Measurements from ENCODE around the gene AMIGO3.

Gene AMIGO3

GRCh38 chr3:49734752-49735151, 15.3 kb upstream of the AMIGO3 start:
- TF ChIP-seq ZFX (IDR thresholded peaks at IDR 0.05; ENCODE audit: borderline replicate concordance): no peak
- no peak for TF ChIP-seq CTCF (IDR thresholded peaks at IDR 0.05)
- H3K27ac ChIP-seq: no peak overlapping the region

DNA sequence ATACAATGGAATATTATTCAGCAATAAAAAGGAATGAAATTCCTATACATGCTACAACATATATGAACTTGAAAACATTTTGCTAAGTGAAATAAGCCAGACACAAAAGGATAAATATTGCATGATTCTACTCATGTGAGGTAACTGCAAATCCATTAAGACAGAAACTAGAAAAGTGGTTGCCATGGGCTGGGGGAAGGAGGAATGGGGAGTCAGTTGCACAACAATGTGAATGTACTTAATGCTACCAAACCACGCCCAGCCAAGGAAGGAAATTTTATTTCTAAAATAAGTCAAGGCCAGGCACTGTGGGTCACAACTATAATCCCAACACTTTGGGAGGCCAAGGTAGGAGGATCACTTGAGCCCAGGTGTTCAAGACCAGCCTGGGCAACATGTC, 14.1 kb upstream of the AMIGO3 start:
- no peak for TF ChIP-seq CTCF (IDR thresholded peaks at IDR 0.05)
- TF ChIP-seq ZFX (IDR thresholded peaks at IDR 0.05; ENCODE audit: borderline replicate concordance): no peak
- no peak overlapping the region for H3K27ac ChIP-seq

- TF ChIP-seq ZFX (IDR thresholded peaks at IDR 0.05; ENCODE audit: borderline replicate concordance): no peak
- TF ChIP-seq CTCF (IDR thresholded peaks at IDR 0.05): no peak
- H3K27ac ChIP-seq: no peak overlapping the region
These were observed 13.1 kb upstream of the AMIGO3 start for GRCh38 chr3:49732597-49732996.

DNA sequence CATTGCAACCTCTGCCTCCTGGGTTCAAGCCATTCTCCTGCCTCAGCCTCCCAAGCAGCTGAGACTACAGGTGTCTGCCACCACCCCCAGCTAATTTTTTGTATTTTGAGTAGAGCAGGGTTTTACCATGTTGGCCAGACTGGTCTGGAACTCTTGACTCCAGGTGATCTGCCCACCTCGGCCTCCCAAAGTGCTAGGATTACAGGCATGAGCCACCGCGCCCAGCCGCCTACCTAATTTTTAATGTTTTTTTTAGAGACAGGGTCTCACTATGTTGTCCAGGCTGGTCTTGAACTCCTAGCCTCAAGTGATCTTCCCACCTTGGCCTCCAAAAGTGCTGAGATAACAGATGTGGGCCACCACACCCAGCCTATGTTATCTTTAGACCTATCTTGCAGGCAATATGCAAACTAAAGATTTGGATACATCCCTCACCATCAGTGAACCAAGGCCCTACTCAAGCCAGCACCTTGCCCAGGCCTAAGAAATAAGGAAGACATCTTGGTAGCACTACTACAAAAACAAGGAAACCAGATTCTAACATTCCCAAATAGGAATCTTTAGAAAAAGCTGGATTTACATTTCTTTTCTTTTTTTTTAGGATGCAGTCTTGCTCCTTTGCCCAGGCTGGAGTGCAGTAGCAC, 10.6 kb upstream of the AMIGO3 start:
- no peak overlapping the region for H3K27ac ChIP-seq
- TF ChIP-seq ZFX (IDR thresholded peaks at IDR 0.05; ENCODE audit: borderline replicate concordance) (no peak), CTCF (IDR thresholded peaks at IDR 0.05) (no peak)

GRCh38 chr3:49727924-49728361, 8.5 kb upstream of the AMIGO3 start:
- H3K27ac ChIP-seq: no peak overlapping the region
- no peak for TF ChIP-seq CTCF (IDR thresholded peaks at IDR 0.05)
- no peak for TF ChIP-seq ZFX (IDR thresholded peaks at IDR 0.05; ENCODE audit: borderline replicate concordance)

DNA sequence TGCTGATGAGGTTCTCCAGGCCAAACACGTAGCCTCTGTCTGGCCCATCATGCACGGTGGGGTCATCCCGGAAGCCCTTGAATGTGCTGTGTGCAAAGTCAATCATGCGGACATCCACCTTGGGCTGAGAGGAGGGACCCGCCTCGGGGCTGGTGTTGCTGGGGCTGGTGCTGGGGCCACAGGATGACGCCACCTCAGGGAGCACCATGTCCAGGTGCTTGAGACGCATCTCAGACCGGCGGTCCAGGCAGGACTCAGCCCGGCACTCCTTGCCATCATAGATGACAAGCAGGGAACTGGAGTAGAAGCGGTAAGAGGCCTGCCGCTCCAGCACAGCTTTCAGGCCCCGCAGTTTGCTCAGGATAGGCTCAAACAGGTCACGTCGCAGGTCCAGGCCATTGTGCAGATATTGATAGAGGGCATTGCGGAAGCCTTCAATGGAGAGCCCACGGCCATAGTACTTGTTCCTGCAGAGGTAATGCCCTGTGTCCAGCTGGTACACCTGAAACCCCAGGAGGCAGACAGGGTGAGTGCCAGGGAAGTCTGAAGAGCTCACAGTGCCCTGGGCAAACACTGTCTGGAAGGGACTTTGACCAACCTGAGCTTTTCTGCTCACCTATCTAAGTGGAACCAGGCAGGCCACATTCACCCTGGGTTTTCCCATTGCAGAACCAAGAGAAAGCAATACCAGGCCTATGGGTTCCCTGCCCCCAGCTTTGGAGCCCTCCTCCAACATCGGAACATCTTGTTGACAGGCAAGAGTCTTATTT, 7.9 kb upstream of the AMIGO3 start:
- TF ChIP-seq ZFX (IDR thresholded peaks at IDR 0.05; ENCODE audit: borderline replicate concordance): no peak
- TF ChIP-seq CTCF (IDR thresholded peaks at IDR 0.05): no peak
- peak overlapping the region; percentile 97; the same call in 1 of the 2 replicates for H3K27ac ChIP-seq
